ENCODE results near the gene TOP3A.

DNA sequence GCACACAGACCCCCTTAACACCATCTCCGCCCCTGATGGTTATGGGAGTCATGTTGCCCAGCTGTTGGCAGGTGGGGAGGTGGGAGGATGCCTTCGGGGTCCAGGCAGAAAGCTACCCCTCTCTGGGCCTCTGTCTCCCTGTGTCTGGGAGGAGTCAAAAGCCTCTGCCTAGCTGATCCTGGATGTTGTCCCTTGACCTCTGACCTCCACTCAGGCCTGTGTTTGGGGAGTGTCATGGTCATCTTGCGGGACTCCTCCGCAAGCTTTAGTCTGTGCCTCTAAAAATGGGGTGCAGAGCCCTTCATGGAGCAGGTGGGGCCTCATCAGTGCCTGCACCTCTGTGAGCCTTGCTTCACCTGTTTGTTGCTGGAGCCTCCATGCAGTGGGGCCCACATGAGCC lies 85.5 kb downstream of the TOP3A start:
- TF ChIP-seq POLR2A (IDR thresholded peaks at IDR 0.05): no peak
- TF ChIP-seq CTCF (IDR thresholded peaks at IDR 0.05): no peak

All from transverse colon (tissue), 3 donors.